Cardiac muscle cell (in vitro differentiated cells and primary cell): Measurements from ENCODE around the gene FCN1. TPM values are rescaled to one million over a fixed set of nuclear protein-coding genes. Genes with fewer than 3 reads are reported as not detected.

Experiments
- DNase-seq, 2 donors: peaks; one replicate each; pipeline versions ENCODE4 v3.0.0 to v3.0.0-alpha.2; 2010 to 2017; ENCODE audit warnings: low read depth in 1 of 2, low spot score in 1 of 2
- H3K27ac ChIP-seq: fragments of 200-600 bp; sonication (generic); 2 replicates; pipeline ENCODE4 v1.5.1; 2016
- H3K27me3 ChIP-seq: fragments of 200-600 bp; sonication (generic); 2 replicates; pipeline ENCODE4 v1.6.0; 2016; ENCODE audit warnings: control low read depth
- H3K36me3 ChIP-seq: fragments of 200-600 bp; sonication (generic); 2 replicates; pipeline ENCODE4 v1.5.1; 2016; ENCODE audit warnings: control low read depth
- H3K4me1 ChIP-seq: fragments of 200-600 bp; sonication (generic); 2 replicates; pipeline ENCODE4 v1.8.1; 2017; ENCODE audit warnings: low read depth, mild to moderate bottlenecking, mixed run types
- H3K4me3 ChIP-seq: fragments of 200-600 bp; sonication (generic); 2 replicates; pipeline ENCODE4 v1.5.1; 2016; ENCODE audit warnings: mild to moderate bottlenecking
- H3K9me3 ChIP-seq: fragments of 200-600 bp; sonication (generic); 2 replicates; pipeline ENCODE4 v1.5.1; 2017; ENCODE audit warnings: low read depth, mild to moderate bottlenecking, control low read depth
- polyA plus RNA-seq: library from polyadenylated mRNA; unstranded; fragments of >200 nt; fragmentation: Nextera tagmentation; extraction: Ambion mirVana; gene quantifications from 2 replicates; pipeline ENCODE4 v1.2.1, GENCODE V29; 2016
- total RNA-seq: library from RNA; depleted of rRNA; stranded (reverse); fragments of >200 nt; gene quantifications from 2 replicates; pipeline ENCODE4 v1.2.3, GENCODE V29; 2016
- TF ChIP-seq, protein P1 (sequence below): IDR thresholded peaks from 2 replicates; pipeline ENCODE4 v1.5.1; 2012; ENCODE audit warnings: low read depth, mild to moderate bottlenecking, low read length

The FCN1 gene
- total and polyA plus RNA-seq, 2 experiments from 2014 or later: not detected

DNA sequence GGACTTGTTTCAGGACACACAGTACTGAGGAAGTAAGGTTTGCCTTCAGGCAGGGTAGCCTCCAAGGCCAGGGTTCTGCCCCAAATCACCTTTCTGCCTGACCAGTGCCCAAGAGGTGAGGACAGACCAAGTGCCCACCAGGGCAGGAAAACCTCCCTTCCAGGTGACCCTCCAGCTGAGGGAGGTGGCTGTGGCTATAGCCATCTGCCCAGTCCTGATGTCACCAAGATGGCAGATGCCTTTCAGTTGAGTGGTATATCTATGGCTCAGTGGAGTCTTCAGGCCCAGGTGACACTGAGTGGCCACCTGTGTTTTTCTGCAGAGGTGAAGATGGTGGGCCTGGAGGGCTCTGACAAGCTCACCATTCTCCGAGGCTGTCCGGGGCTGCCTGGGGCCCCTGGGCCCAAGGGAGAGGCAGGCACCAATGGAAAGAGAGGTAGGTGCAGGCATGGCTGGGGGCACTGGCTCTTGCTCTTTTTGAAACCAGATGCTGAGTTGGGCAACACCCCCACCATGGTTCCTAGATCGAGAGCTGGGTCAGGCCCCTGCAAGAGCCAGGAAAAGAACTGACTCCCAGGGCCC is 35.4 kb downstream of the FCN1 start:
- Histone ChIP-seq H3K36me3 (no peaks in the 10 kb centered on the region), H3K27me3 (no peaks in the 10 kb centered on the region), H3K27ac (no peak overlapping the region), H3K9me3 (no peaks in the 10 kb centered on the region), H3K4me1 (no peaks in the 10 kb centered on the region), H3K4me3 (no peak overlapping the region)
- DNase-seq: no peak
- TF ChIP-seq, protein P1, sequence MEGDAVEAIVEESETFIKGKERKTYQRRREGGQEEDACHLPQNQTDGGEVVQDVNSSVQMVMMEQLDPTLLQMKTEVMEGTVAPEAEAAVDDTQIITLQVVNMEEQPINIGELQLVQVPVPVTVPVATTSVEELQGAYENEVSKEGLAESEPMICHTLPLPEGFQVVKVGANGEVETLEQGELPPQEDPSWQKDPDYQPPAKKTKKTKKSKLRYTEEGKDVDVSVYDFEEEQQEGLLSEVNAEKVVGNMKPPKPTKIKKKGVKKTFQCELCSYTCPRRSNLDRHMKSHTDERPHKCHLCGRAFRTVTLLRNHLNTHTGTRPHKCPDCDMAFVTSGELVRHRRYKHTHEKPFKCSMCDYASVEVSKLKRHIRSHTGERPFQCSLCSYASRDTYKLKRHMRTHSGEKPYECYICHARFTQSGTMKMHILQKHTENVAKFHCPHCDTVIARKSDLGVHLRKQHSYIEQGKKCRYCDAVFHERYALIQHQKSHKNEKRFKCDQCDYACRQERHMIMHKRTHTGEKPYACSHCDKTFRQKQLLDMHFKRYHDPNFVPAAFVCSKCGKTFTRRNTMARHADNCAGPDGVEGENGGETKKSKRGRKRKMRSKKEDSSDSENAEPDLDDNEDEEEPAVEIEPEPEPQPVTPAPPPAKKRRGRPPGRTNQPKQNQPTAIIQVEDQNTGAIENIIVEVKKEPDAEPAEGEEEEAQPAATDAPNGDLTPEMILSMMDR: no peak

- DNase-seq: no peak
- TF ChIP-seq, protein P1: no peak
These were observed 36.4 kb downstream of the FCN1 start for GRCh38 chr9:134881313-134881670.

GRCh38 chr9:134880484-134881312 is 37.0 kb downstream of the FCN1 start, which contains the start of gene FCN2:
Gene FCN2 (plus strand): TSS chr9:134880810. CDS start chr9:134880822, 12 bp downstream.
- H3K36me3 ChIP-seq: no peaks in the 10 kb centered on the region
- no peaks in the 10 kb centered on the region for H3K9me3 ChIP-seq
- no peak for DNase-seq
- TF ChIP-seq, protein P1: no peak
- H3K27ac ChIP-seq: no peak within 1 kb of the TSS
- H3K4me3 ChIP-seq: no peak within 1 kb of the TSS
- H3K27me3 ChIP-seq: no peaks in the 10 kb centered on the region
- H3K4me1 ChIP-seq: no peaks in the 10 kb centered on the region

More at GRCh38 chr9:134881313-134881670, 36.4 kb downstream of the FCN1 start:
- Histone ChIP-seq H3K27me3 (no peaks in the 10 kb centered on the region), H3K36me3 (no peaks in the 10 kb centered on the region), H3K27ac (no peak overlapping the region), H3K9me3 (no peaks in the 10 kb centered on the region), H3K4me1 (no peaks in the 10 kb centered on the region), H3K4me3 (no peak overlapping the region)

DNA sequence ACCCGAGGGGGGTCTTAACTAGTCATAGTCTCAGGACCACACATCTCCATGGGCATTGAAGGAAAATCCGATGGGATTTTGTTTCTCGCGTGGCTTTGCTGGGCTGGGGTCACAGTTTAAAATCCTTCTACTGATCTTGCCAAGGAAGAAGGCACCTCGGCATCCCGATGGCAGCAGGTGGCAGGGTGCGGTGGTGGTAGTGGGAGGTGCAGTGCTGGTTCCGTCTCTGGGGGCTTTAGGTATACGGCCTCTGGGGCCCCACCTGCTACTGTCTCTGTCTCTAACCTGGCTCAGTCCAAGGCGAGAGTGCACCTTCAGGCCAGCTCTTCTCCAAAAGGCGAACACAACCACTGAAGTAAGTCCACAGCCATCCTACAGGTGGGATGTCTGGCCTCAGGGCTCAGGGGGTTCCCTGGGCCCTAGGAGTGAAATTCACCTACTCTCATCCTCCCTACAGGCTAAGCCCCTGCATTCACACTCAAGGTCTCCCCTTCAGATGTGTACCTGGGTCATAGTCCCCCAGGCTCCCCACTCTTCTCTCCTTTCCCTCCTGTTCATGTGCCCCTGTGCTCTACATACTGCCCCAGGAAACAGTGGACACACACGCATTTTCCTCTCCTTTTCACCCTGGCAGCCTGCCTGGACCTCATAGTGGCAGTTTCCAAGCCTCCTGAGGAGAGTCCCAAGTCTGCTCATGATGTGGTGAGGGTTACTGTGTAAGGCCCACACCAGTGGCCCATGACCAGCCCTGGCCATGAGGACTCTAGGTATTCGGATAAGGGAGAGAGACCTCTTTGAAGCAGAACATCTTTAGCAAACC is 37.8 kb downstream of the FCN1 start:
- Histone ChIP-seq H3K4me3 (no peak overlapping the region), H3K4me1 (no peaks in the 10 kb centered on the region), H3K9me3 (no peaks in the 10 kb centered on the region), H3K27me3 (no peaks in the 10 kb centered on the region), H3K36me3 (no peaks in the 10 kb centered on the region), H3K27ac (no peak overlapping the region)
- TF ChIP-seq, protein P1: no peak
- no peak for DNase-seq

DNA sequence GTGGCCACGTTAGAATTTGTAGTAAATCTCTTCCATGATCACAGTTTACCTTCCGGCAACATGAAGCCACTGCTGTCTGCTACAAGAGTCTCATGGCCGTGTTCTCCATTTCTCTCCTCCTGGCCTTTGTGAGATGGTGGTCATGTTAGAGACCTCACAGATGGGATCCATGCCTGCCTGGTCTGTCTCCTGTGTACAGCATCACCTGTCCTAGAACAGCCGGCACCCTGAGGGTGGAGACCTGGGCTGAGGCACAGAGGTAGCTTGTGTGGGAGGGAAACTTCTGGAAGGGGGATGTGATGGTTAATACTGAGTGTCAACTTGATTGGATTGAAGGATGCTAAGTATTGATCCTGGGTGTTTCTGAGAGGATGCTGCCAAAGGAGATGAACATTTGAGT is 40.2 kb downstream of the FCN1 start:
- no peaks in the 10 kb centered on the region for H3K36me3 ChIP-seq
- no peaks in the 10 kb centered on the region for H3K4me1 ChIP-seq
- H3K27me3 ChIP-seq: no peaks in the 10 kb centered on the region
- H3K9me3 ChIP-seq: no peaks in the 10 kb centered on the region
- no peak overlapping the region for H3K4me3 ChIP-seq
- DNase-seq: no peak
- H3K27ac ChIP-seq: no peak overlapping the region
- TF ChIP-seq, protein P1: no peak
